Measurements from ENCODE around the gene PRKCE. TPM values are rescaled to one million over a fixed set of nuclear protein-coding genes. Genes with fewer than 3 reads are reported as not detected.

PRKCE gene
- total RNA-seq, 4 donors from 2014 or later, result 5.9 to 21.2 (median 18.5) TPM

DNA sequence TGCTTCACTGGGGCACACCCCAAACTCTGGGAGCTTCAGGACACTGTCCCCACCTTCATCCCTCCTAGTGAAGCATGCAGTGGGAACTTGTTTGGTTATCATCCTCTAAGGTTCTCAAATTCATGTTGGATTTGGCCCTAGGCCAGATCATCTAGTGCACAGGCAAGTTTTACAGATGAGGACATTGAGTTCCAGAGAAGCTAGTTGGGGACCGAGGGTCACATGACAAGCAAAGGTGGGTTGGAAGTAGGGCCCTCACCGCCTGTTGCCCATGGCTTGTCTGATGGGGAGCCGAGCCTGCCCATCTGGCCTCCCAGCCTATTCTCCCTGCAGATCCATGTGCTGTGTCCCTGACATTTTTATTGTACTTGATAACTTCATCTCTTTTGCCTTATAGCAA lies 2.8 kb downstream of the PRKCE start:
- 100% methylated on average over 1 of the region's 3 CpGs for WGBS, 2 donors (ENCODE audit: low coverage in 1 of 2)
- Histone ChIP-seq H3K9me3 (no peaks in the 10 kb centered on the region), H3K27ac (no peak overlapping the region), H3K4me1 (peaks cover 0 to 66% (median 10%) of the 10 kb centered on the region in 3 donors), H3K36me3 (no peaks in the 10 kb centered on the region), H3K27me3 (no peaks in the 10 kb centered on the region), H3K4me3 (no peak overlapping the region)
- no peak for TF ChIP-seq POLR2A (IDR thresholded peaks at IDR 0.05)
- TF ChIP-seq POLR2AphosphoS5 (IDR thresholded peaks at IDR 0.05), result no peak
- TF ChIP-seq EP300 (IDR thresholded peaks at IDR 0.05), result no peak
- TF ChIP-seq CTCF (IDR thresholded peaks at IDR 0.05), result no peak
- ATAC-seq, result no peak

- Histone ChIP-seq H3K27ac (no peak overlapping the region), H3K4me3 (no peak overlapping the region), H3K36me3 (no peaks in the 10 kb centered on the region), H3K27me3 (no peaks in the 10 kb centered on the region), H3K9me3 (no peaks in the 10 kb centered on the region), H3K4me1 (peaks cover 0 to 35% (median 0%) of the 10 kb centered on the region in 3 donors)
- ATAC-seq, result no peak
- TF ChIP-seq EP300 (IDR thresholded peaks at IDR 0.05) (no peak), CTCF (IDR thresholded peaks at IDR 0.05) (no peak), POLR2AphosphoS5 (IDR thresholded peaks at IDR 0.05) (no peak), POLR2A (IDR thresholded peaks at IDR 0.05) (no peak)
- 62 to 76% methylated on average over 2 of the region's 2 CpGs for WGBS, 2 donors (ENCODE audit: low coverage in 1 of 2)
Measured at GRCh38 chr2:45661828-45662227, 10.4 kb downstream of the PRKCE start.

DNA sequence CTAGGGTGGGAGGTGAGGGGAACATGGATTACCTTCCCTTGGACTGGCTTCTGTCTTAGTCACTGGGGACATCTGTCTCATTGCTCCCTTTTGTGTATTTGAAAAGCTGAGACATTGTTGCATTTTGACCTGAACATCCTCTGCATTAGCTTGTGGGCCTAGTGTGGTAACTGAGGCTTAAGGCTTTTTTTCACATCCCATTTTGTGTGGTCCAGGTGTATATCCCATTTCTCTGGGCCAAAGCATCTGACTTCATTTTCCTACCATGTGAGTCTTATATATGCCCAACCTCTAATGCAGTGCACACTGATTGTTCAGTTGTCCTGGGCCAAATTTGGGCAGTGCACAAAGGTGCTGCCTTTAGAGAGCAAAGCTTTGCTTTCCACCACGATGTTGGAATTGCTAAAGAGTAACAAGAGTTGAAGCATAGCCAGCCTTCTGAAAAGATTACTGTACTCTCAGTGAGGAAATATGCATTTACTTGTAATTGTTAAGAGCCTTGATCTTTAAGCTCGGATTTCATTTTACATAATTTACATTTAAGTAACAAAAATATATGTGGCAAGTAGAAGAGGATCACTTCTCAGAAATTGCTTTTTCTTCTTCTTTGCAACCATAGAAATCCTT lies 13.3 kb downstream of the PRKCE start:
- ATAC-seq, result no peak
- TF ChIP-seq EP300 (IDR thresholded peaks at IDR 0.05) (no peak), POLR2A (IDR thresholded peaks at IDR 0.05) (no peak), CTCF (IDR thresholded peaks at IDR 0.05) (no peak), POLR2AphosphoS5 (IDR thresholded peaks at IDR 0.05) (no peak)
- whole genome bisulfite sequencing, 2 donors (ENCODE audit: low coverage in 1 of 2), result 27 to 29% methylated on average over 1 to 2 of the region's 2 CpGs
- no peak overlapping the region for H3K4me3 ChIP-seq
- peaks cover 0 to 20% (median 0%) of the 10 kb centered on the region in 3 donors for H3K4me1 ChIP-seq
- H3K27ac ChIP-seq, result no peak overlapping the region
- H3K27me3 ChIP-seq, result no peaks in the 10 kb centered on the region
- H3K36me3 ChIP-seq, result no peaks in the 10 kb centered on the region
- H3K9me3 ChIP-seq, result no peaks in the 10 kb centered on the region

DNA sequence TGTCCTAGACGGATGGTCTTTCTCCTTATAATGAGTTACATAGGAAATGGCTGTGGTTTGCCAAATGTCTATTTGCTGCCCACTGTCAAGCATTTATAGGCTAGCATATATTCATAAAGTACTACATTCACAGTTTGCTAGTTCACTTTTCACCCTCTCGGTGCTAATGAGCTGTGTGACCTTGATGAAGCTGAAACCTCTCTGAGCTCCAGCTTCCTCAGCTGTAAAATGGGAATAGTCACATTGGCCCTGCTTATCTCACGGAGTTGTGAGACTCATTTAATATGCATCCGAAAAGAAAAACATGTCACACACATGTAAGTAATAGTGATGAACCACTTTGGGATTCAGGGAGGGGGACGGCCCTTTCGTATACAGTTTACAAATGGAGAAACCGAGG lies 17.0 kb downstream of the PRKCE start:
- Histone ChIP-seq H3K27ac (no peak overlapping the region), H3K9me3 (no peaks in the 10 kb centered on the region), H3K36me3 (no peaks in the 10 kb centered on the region), H3K27me3 (no peaks in the 10 kb centered on the region), H3K4me1 (peaks cover 0 to 19% (median 0%) of the 10 kb centered on the region in 3 donors), H3K4me3 (no peak overlapping the region)
- WGBS, 2 donors (ENCODE audit: low coverage in 1 of 2), result 74 to 93% methylated on average over 2 to 7 of the region's 7 CpGs
- TF ChIP-seq POLR2A (IDR thresholded peaks at IDR 0.05), result no peak
- ATAC-seq, result no peak

DNA sequence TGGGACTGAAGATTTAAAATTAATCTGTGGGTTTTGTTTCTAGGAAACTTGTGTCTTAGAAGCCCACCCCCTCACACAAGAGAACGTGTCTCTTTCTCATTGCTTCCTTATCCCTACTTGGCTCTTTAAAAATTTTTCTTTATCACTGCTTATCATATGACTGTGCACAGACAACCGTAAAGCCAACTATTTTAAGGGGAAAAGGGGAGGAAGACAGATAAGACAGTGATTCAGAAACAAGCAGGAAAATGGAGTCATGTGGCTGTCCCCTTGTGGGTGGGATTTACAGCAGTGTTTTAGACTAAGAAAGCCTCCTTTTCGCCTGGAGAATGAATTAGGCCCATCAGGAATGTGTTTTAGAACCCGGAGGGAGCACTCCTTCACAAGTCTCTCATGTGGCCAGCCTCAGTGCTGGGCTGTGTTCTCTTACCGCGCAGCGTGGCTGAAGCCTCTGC lies 17.6 kb downstream of the PRKCE start:
- no peak overlapping the region for H3K4me3 ChIP-seq
- H3K27me3 ChIP-seq, result no peaks in the 10 kb centered on the region
- TF ChIP-seq EP300 (IDR thresholded peaks at IDR 0.05), result no peak
- no peak for TF ChIP-seq POLR2AphosphoS5 (IDR thresholded peaks at IDR 0.05)
- TF ChIP-seq CTCF (IDR thresholded peaks at IDR 0.05), result no peak
- ATAC-seq, result no peak
- H3K4me1 ChIP-seq, result peaks cover 0 to 24% (median 0%) of the 10 kb centered on the region in 3 donors
- H3K36me3 ChIP-seq, result no peaks in the 10 kb centered on the region
- H3K9me3 ChIP-seq, result no peaks in the 10 kb centered on the region
- WGBS, 2 donors (ENCODE audit: low coverage in 1 of 2), result 30 to 53% methylated on average over 4 to 7 of the region's 7 CpGs
- no peak overlapping the region for H3K27ac ChIP-seq
